MM.1S (cell line): ENCODE data around the gene KCNS3.

Source experiments
- EZH2 ChIP-seq: fragments of 300-600 bp; sonication (generic); optimal IDR thresholded peaks from 2 replicates; pipeline ENCODE3; 2017; ENCODE audit warnings: low read depth, mild to moderate bottlenecking, antibody characterized with exemption, low read length, mixed read lengths
- EZH2phosphoT487 ChIP-seq: fragments of 300-600 bp; sonication (generic); IDR thresholded peaks from 2 replicates; pipeline ENCODE4 v1.6.1; 2018; ENCODE audit warnings: antibody characterized with exemption, low read length
- TF ChIP-seq, protein P1 (sequence below): fragments of 300-600 bp; sonication (generic); IDR thresholded peaks from 2 replicates; pipeline ENCODE4 v1.5.1; 2016; ENCODE audit warnings: antibody characterized with exemption, low read length, mixed read lengths

DNA sequence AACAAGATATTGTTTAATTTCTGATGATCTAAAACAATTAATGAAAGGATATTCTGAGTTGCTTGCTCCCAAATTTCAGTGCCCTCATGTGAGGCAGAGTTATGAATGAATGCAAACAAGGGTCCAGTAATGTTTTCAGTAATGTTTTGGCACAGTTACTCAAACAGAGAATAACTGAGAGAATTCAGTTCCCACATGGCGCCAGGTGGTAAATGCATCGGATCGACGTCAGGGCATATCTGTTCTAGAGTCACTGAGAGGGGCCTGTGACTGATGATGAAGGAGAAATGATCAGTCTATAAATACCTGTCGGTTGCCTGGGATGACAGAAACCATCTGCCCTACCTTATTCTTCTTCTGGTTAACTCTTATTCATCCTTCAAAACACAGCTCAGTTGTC, 81.4 kb downstream of the KCNS3 start:
- TF ChIP-seq, protein P1, sequence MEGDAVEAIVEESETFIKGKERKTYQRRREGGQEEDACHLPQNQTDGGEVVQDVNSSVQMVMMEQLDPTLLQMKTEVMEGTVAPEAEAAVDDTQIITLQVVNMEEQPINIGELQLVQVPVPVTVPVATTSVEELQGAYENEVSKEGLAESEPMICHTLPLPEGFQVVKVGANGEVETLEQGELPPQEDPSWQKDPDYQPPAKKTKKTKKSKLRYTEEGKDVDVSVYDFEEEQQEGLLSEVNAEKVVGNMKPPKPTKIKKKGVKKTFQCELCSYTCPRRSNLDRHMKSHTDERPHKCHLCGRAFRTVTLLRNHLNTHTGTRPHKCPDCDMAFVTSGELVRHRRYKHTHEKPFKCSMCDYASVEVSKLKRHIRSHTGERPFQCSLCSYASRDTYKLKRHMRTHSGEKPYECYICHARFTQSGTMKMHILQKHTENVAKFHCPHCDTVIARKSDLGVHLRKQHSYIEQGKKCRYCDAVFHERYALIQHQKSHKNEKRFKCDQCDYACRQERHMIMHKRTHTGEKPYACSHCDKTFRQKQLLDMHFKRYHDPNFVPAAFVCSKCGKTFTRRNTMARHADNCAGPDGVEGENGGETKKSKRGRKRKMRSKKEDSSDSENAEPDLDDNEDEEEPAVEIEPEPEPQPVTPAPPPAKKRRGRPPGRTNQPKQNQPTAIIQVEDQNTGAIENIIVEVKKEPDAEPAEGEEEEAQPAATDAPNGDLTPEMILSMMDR: no peak
- no peak for TF ChIP-seq EZH2
- TF ChIP-seq EZH2phosphoT487: no peak
